H9 (cell line): Measurements from ENCODE around the gene SLC16A7. TPM values are rescaled to one million over a fixed set of nuclear protein-coding genes. Genes with fewer than 3 reads are reported as not detected.

Source experiments
- DNase-seq: peaks from one replicate; pipeline ENCODE4 v3.0.0-alpha.2; 2017
- H2AFZ ChIP-seq: one replicate; pipeline ENCODE4 v1.6.1; 2013; ENCODE audit warnings: mild to moderate bottlenecking, low read length, control low read depth, moderate library complexity
- H2AK5ac ChIP-seq: 2 replicates; pipeline ENCODE4 v1.6.1; 2013; ENCODE audit warnings: low read length, control low read depth, mixed read lengths; ENCODE audit not compliant: insufficient read length
- H2BK120ac ChIP-seq: one replicate; pipeline ENCODE4 v1.6.1; 2013; ENCODE audit warnings: low read depth, mild to moderate bottlenecking, low read length, control low read depth, inconsistent platforms; ENCODE audit not compliant: poor library complexity, severe bottlenecking
- H2BK12ac ChIP-seq: 2 replicates; pipeline ENCODE4 v1.6.1; 2013; ENCODE audit warnings: low read length, control low read depth, mixed read lengths, low read depth; ENCODE audit not compliant: insufficient read length
- H2BK15ac ChIP-seq: 2 replicates; pipeline ENCODE4 v1.6.1; 2013; ENCODE audit warnings: low read depth, low read length, control low read depth
- H2BK20ac ChIP-seq: one replicate; pipeline ENCODE4 v1.6.1; 2013; ENCODE audit warnings: low read depth, mild to moderate bottlenecking, low read length, control low read depth, inconsistent platforms; ENCODE audit not compliant: poor library complexity, severe bottlenecking
- H2BK5ac ChIP-seq: 2 replicates; pipeline ENCODE4 v1.6.1; 2013; ENCODE audit warnings: low read length, control low read depth, mixed read lengths; ENCODE audit not compliant: insufficient read length
- H3K14ac ChIP-seq: 2 replicates; pipeline ENCODE4 v1.6.1; 2013; ENCODE audit warnings: low read length, control low read depth; ENCODE audit not compliant: insufficient read depth
- H3K18ac ChIP-seq: 2 replicates; pipeline ENCODE4 v1.6.1; 2013; ENCODE audit warnings: low read depth, mild to moderate bottlenecking, mixed read lengths, low read length, control low read depth; ENCODE audit not compliant: insufficient read length
- H3K23ac ChIP-seq: 2 replicates; pipeline ENCODE4 v1.6.1; 2013; ENCODE audit warnings: low read length, control low read depth, mixed read lengths, low read depth; ENCODE audit not compliant: insufficient read length
- H3K23me2 ChIP-seq: 2 replicates; pipeline ENCODE4 v1.6.1; 2013; ENCODE audit warnings: low read depth, mild to moderate bottlenecking, mixed read lengths, low read length, control low read depth; ENCODE audit not compliant: insufficient read length, poor library complexity, severe bottlenecking
- H3K27ac ChIP-seq: 2 replicates; pipeline ENCODE4 v1.5.1; 2013; ENCODE audit warnings: low read length, control low read depth, mixed read lengths, low read depth; ENCODE audit not compliant: insufficient read length
- H3K27me3 ChIP-seq: 2 replicates; pipeline ENCODE4 v1.6.1; 2013; ENCODE audit warnings: low read length, control low read depth, inconsistent platforms; ENCODE audit not compliant: insufficient read depth
- H3K4ac ChIP-seq: 2 replicates; pipeline ENCODE4 v1.6.1; 2013; ENCODE audit warnings: low read depth, mild to moderate bottlenecking, control low read depth, inconsistent platforms, low read length, moderate library complexity
- H3K4me1 ChIP-seq: 2 replicates; pipeline ENCODE4 v1.6.1; 2013; ENCODE audit warnings: low read length, control low read depth, inconsistent platforms; ENCODE audit not compliant: insufficient read depth
- H3K4me2 ChIP-seq: 2 replicates; pipeline ENCODE4 v1.6.1; 2013; ENCODE audit warnings: low read length, control low read depth, mixed read lengths; ENCODE audit not compliant: insufficient read length, insufficient read depth
- H3K56ac ChIP-seq: 2 replicates; pipeline ENCODE4 v1.6.1; 2013; ENCODE audit warnings: low read depth, mild to moderate bottlenecking, mixed read lengths, low read length, control low read depth; ENCODE audit not compliant: insufficient read length
- H3K79me1 ChIP-seq: 2 replicates; pipeline ENCODE4 v1.6.1; 2013; ENCODE audit warnings: low read depth, mild to moderate bottlenecking, moderate library complexity, low read length, control low read depth, inconsistent platforms; ENCODE audit not compliant: insufficient read depth, poor library complexity, severe bottlenecking
- H3K79me2 ChIP-seq: 2 replicates; pipeline ENCODE4 v1.6.1; 2013; ENCODE audit warnings: low read length, control low read depth, inconsistent platforms; ENCODE audit not compliant: insufficient read depth
- H3K9ac ChIP-seq: 2 replicates; pipeline ENCODE4 v1.6.1; 2013; ENCODE audit warnings: low read length, control low read depth, mixed read lengths; ENCODE audit not compliant: insufficient read length; ENCODE audit errors: extremely low read depth
- H3K9me3 ChIP-seq: one replicate; pipeline ENCODE4 v1.6.1; 2013; ENCODE audit warnings: low read depth, low read length, inconsistent platforms; ENCODE audit not compliant: control insufficient read depth
- H3T11ph ChIP-seq: one replicate; pipeline ENCODE4 v1.6.1; 2013; ENCODE audit warnings: mild to moderate bottlenecking, low read length, control low read depth, inconsistent platforms
- H4K20me1 ChIP-seq: one replicate; pipeline ENCODE4 v1.6.1; 2013; ENCODE audit not compliant: control insufficient read depth, insufficient read length, insufficient read depth
- H4K5ac ChIP-seq: 2 replicates; pipeline ENCODE4 v1.6.1; 2013; ENCODE audit warnings: low read depth, mild to moderate bottlenecking, mixed read lengths, low read length, control low read depth; ENCODE audit not compliant: insufficient read length
- H4K8ac ChIP-seq: replicated peaks from 2 replicates; pipeline ENCODE4 v1.6.1; 2013; ENCODE audit warnings: low read length, control low read depth, mixed read lengths, low read depth; ENCODE audit not compliant: insufficient read length
- H4K91ac ChIP-seq: 2 replicates; pipeline ENCODE4 v1.6.1; 2013; ENCODE audit warnings: low read depth, mild to moderate bottlenecking, moderate library complexity, mixed read lengths, low read length, control low read depth; ENCODE audit not compliant: insufficient read length
- H3K27ac Mint-ChIP-seq, 3 experiments: 2 replicates in 2 of 3; 3 replicates in 1 of 3; pipeline ENCODE4 v1.8.0; 2020 to 2021; ENCODE audit warnings: mixed read lengths in 3 of 3, mild to moderate bottlenecking in 1 of 3, moderate library complexity in 1 of 3
- H3K27me3 Mint-ChIP-seq: 2 replicates; pipeline ENCODE4 v1.8.0; 2021; ENCODE audit warnings: low read depth, mild to moderate bottlenecking, moderate library complexity, mixed read lengths
- H3K36me3 Mint-ChIP-seq, 3 experiments: 2 replicates in 2 of 3; 3 replicates in 1 of 3; pipeline ENCODE4 v1.8.0; 2020 to 2021; ENCODE audit warnings: low read depth in 3 of 3, mixed read lengths in 3 of 3; ENCODE audit not compliant: insufficient read depth in 1 of 3
- H3K4me1 Mint-ChIP-seq, 2 experiments: 2 replicates each; pipeline ENCODE4 v1.8.0; 2020; ENCODE audit warnings: mixed read lengths in 2 of 2
- H3K4me3 Mint-ChIP-seq, 2 experiments: 2 replicates in 1 of 2; 3 replicates in 1 of 2; pipeline ENCODE4 v1.8.0; 2020 to 2021; ENCODE audit warnings: mild to moderate bottlenecking in 2 of 2, mixed read lengths in 2 of 2, moderate library complexity in 1 of 2
- H3K9me3 Mint-ChIP-seq, 2 experiments: 2 replicates in 1 of 2; 3 replicates in 1 of 2; pipeline ENCODE4 v1.8.0; 2020; ENCODE audit warnings: mild to moderate bottlenecking in 2 of 2, mixed read lengths in 2 of 2, moderate library complexity in 1 of 2
- CTCF ChIP-seq: fragments of 200-600 bp; sonication (generic); conservative IDR thresholded peaks from 3 replicates; pipeline ENCODE4 v1.8.0; 2021; ENCODE audit warnings: antibody characterized with exemption, mild to moderate bottlenecking
- WGBS: extraction: QIAGEN DNeasy Blood & Tissue Kit; methylation state at CpG from one replicate; pipeline ENCODE4 v1.1.7; 2013; ENCODE audit warnings: missing lambda C conversion rate, low lambda C conversion rate, mixed read lengths; ENCODE audit not compliant: insufficient read length; ENCODE audit errors: extremely low coverage; 5-methylcytosine and 5-hydroxymethylcytosine counted together
- total RNA-seq: library from RNA; stranded (reverse); gene quantifications from 2 replicates; pipeline ENCODE4 v1.2.1, GENCODE V29; 2021

SLC16A7 gene
- total RNA-seq, 1 experiment from 2014 or later = 2.2 TPM

GRCh38 chr12:59808317-59808910 is 212.6 kb downstream of the SLC16A7 start:
- H2AK5ac ChIP-seq = no peak overlapping the region
- no peaks in the 10 kb centered on the region for H3K9me3 Mint-ChIP-seq
- no peaks in the 10 kb centered on the region for H3K36me3 Mint-ChIP-seq
- H4K91ac ChIP-seq = no peak overlapping the region
- H3K18ac ChIP-seq = no peak overlapping the region
- no peak overlapping the region for H3K56ac ChIP-seq
- H3K23ac ChIP-seq = no peak overlapping the region
- H3K79me2 ChIP-seq = no peaks in the 10 kb centered on the region
- no peak overlapping the region for H3K14ac ChIP-seq
- H3K4ac ChIP-seq = no peak overlapping the region
- peaks cover 0 to 5% of the 10 kb centered on the region in 2 experiments; a peak in 2 of 4 replicates for H3K4me1 Mint-ChIP-seq
- no peak overlapping the region for H3K9ac ChIP-seq
- no peak overlapping the region for H3K27ac ChIP-seq
- H3K9me3 ChIP-seq = no peaks in the 10 kb centered on the region
- no peak overlapping the region for H3T11ph ChIP-seq
- H2AFZ ChIP-seq = no peak overlapping the region
- H3K27ac Mint-ChIP-seq = no peak overlapping the region
- no peak for DNase-seq
- no peak overlapping the region for H4K8ac ChIP-seq
- no peak overlapping the region for H2BK5ac ChIP-seq
- no peak overlapping the region for H2BK15ac ChIP-seq
- no peak overlapping the region for H2BK12ac ChIP-seq
- peaks cover 2% of the 10 kb centered on the region; the same call in 1 of the 2 replicates for H3K4me1 ChIP-seq
- TF ChIP-seq CTCF = peak; percentile 79
- no peaks in the 10 kb centered on the region for H3K23me2 ChIP-seq
- H4K5ac ChIP-seq = no peak overlapping the region
- H3K27me3 Mint-ChIP-seq = no peaks in the 10 kb centered on the region
- H3K4me3 Mint-ChIP-seq = no peak overlapping the region
- H3K79me1 ChIP-seq = no peaks in the 10 kb centered on the region
- no peaks in the 10 kb centered on the region for H3K27me3 ChIP-seq
- no peak overlapping the region for H2BK120ac ChIP-seq
- no peaks in the 10 kb centered on the region for H4K20me1 ChIP-seq
- no peak overlapping the region for H2BK20ac ChIP-seq
- H3K4me2 ChIP-seq = no peak overlapping the region
- WGBS = no CpG with 5 or more reads among the region's 3 CpGs
